Keratinocyte (primary cell): Measurements from ENCODE around the gene CCDC80. TPM values are rescaled to one million over a fixed set of nuclear protein-coding genes. Genes with fewer than 3 reads are reported as not detected.
A peak's percentile ranks its signal among the peaks of the same experiment; 100 is the strongest.

ENCODE experiments used
- DNase-seq: peaks from one replicate; pipeline ENCODE4 v3.0.0-alpha.2; 2011; ENCODE audit warnings: low read depth, missing footprints, low spot score
- FAIRE-seq: peaks from 2 replicates; lab custom pipeline; 2011; peaks lifted over from hg19 to GRCh38; lab: Jason Lieb, UNC
- H2AFZ ChIP-seq: 2 replicates; pipeline ENCODE4 v1.6.0; 2012; ENCODE audit warnings: low read length, control low read depth, inconsistent platforms; ENCODE audit not compliant: control insufficient read depth
- H3K27ac ChIP-seq: 2 replicates; pipeline ENCODE4 v1.5.1; 2011; ENCODE audit warnings: low read length; ENCODE audit not compliant: control insufficient read depth, insufficient read depth
- H3K27me3 ChIP-seq: 3 replicates; pipeline ENCODE4 v1.6.0; 2011; ENCODE audit warnings: low read length; ENCODE audit not compliant: control insufficient read depth, insufficient read depth; ENCODE audit errors: extremely low read depth
- H3K36me3 ChIP-seq, 2 experiments: 2 replicates in 1 of 2; 3 replicates in 1 of 2; pipeline ENCODE4 v1.5.1; 2011; ENCODE audit warnings: low read length in 2 of 2, mild to moderate bottlenecking in 1 of 2; ENCODE audit not compliant: control insufficient read depth in 2 of 2, insufficient read depth in 2 of 2; ENCODE audit errors: extremely low read depth in 1 of 2
- H3K4me1 ChIP-seq: 3 replicates; pipeline ENCODE4 v1.5.1; 2011; ENCODE audit warnings: low read length; ENCODE audit not compliant: control insufficient read depth, insufficient read depth; ENCODE audit errors: extremely low read depth
- H3K4me2 ChIP-seq: 3 replicates; pipeline ENCODE4 v1.6.0; 2011; ENCODE audit warnings: low read depth, low read length; ENCODE audit not compliant: control insufficient read depth, insufficient read depth; ENCODE audit errors: extremely low read depth
- H3K4me3 ChIP-seq, 3 experiments: fragments of 200-600 bp in 1 of 3; sonication (generic) in 1 of 3; 2 replicates in 2 of 3; 3 replicates in 1 of 3; pipeline ENCODE4 v1.5.1; 2011 to 2016; ENCODE audit warnings: low read length in 3 of 3, mild to moderate bottlenecking in 3 of 3, control low read depth in 2 of 3, inconsistent platforms in 1 of 3, low read depth in 1 of 3, mixed read lengths in 1 of 3, mixed run types in 1 of 3, moderate library complexity in 1 of 3; ENCODE audit not compliant: control insufficient read depth in 2 of 3, insufficient read depth in 2 of 3; ENCODE audit errors: extremely low read depth in 1 of 3
- H3K79me2 ChIP-seq: 2 replicates; pipeline ENCODE4 v1.6.0; 2012; ENCODE audit warnings: low read length; ENCODE audit not compliant: control insufficient read depth, insufficient read depth
- H3K9ac ChIP-seq: 3 replicates; pipeline ENCODE4 v1.6.0; 2011; ENCODE audit warnings: low read length; ENCODE audit not compliant: control insufficient read depth, insufficient read depth; ENCODE audit errors: extremely low read depth
- H3K9me1 ChIP-seq: 3 replicates; pipeline ENCODE4 v1.6.0; 2011; ENCODE audit warnings: low read length; ENCODE audit not compliant: control insufficient read depth, insufficient read depth; ENCODE audit errors: extremely low read depth
- H3K9me3 ChIP-seq: 2 replicates; pipeline ENCODE4 v1.5.1; 2012; ENCODE audit warnings: low read depth, low read length; ENCODE audit not compliant: control insufficient read depth
- H4K20me1 ChIP-seq: 3 replicates; pipeline ENCODE4 v1.6.0; 2011; ENCODE audit warnings: low read length; ENCODE audit not compliant: control insufficient read depth, insufficient read depth; ENCODE audit errors: extremely low read depth
- CTCF ChIP-seq, 3 experiments: IDR thresholded peaks in 1 of 3; conservative IDR thresholded peaks in 1 of 3; optimal IDR thresholded peaks in 1 of 3; 2 replicates in 2 of 3; 3 replicates in 1 of 3; pipeline versions ENCODE3 to v1.5.1; 2011; ENCODE audit warnings: low read length in 3 of 3, mild to moderate bottlenecking in 3 of 3, moderate library complexity in 2 of 3, control low read depth in 1 of 3, inconsistent platforms in 1 of 3; ENCODE audit not compliant: insufficient read depth in 2 of 3; ENCODE audit errors: extremely low read depth in 1 of 3
- EZH2 ChIP-seq: IDR thresholded peaks from one replicate; pipeline ENCODE4 v1.6.1; 2012; ENCODE audit warnings: inconsistent platforms, mild to moderate bottlenecking, low read length, moderate library complexity
- dilution Hi-C: fragments of 300-500 bp; cut with MboI; formaldehyde crosslinking; loops from one replicate; pipeline ENCODE4 v1.7.0; 2020; ENCODE audit warnings: low sequenced_read_pairs; ENCODE audit not compliant: extremely low pct_ligation_motif_present
- polyA plus RNA-seq, 5 experiments: library from polyadenylated mRNA; depleted of rRNA in 3 of 5; stranded (reverse) in 3 of 5; stranded (forward) in 1 of 5; unstranded in 1 of 5; fragments of >200 nt; gene quantifications; 1 replicate in 1 of 5; 2 replicates in 3 of 5; 3 replicates in 1 of 5; pipeline versions ENCODE4 v1.2.1 to v1.2.3, GENCODE V29; 2011 to 2012; ENCODE audit warnings: missing spikeins in 2 of 5, low read depth in 1 of 5, low replicate concordance in 1 of 5

CCDC80 gene
- polyA plus RNA-seq, 1 donor (not counting 4 experiments of a cell fraction or from before 2014, with no cell fraction given), result 12.8 TPM

- H3K27me3 ChIP-seq, result no peaks in the 10 kb centered on the region
- no peak for TF ChIP-seq CTCF (optimal IDR thresholded peaks at IDR 0.05 in 1 of 3, IDR thresholded peaks at IDR 0.05 in 1 of 3, conservative IDR thresholded peaks at IDR 0.05 in 1 of 3; ENCODE audit: extremely low read depth in 1 of 3, insufficient read depth in 2 of 3, low read length in 3 of 3)
- TF ChIP-seq EZH2, result no peak
- no peaks in the 10 kb centered on the region for H4K20me1 ChIP-seq
- no peaks in the 10 kb centered on the region for H3K36me3 ChIP-seq
- FAIRE-seq (peak; percentile 95), DNase-seq (peak; percentile 94)
- dilution Hi-C loops, result no loop called here
- H3K9me1 ChIP-seq, result no peaks in the 10 kb centered on the region
- peak overlapping the region; percentile 81 for H3K4me2 ChIP-seq
- peak overlapping the region; percentile 54 for H2AFZ ChIP-seq
- peaks cover 49% of the 10 kb centered on the region for H3K4me1 ChIP-seq
- H3K9ac ChIP-seq, result peak overlapping the region; percentile 75
- H3K79me2 ChIP-seq, result no peaks in the 10 kb centered on the region
- peak overlapping the region in 2 of 3 experiments; percentile 9 to 40 for H3K4me3 ChIP-seq
- peak overlapping the region; percentile 90 for H3K27ac ChIP-seq
- H3K9me3 ChIP-seq, result no peaks in the 10 kb centered on the region
These were observed 12.4 kb upstream of the CCDC80 start for GRCh38 chr3:112653209-112653871.

- Histone ChIP-seq H3K36me3 (no peaks in the 10 kb centered on the region), H3K4me2 (no peak overlapping the region), H4K20me1 (no peaks in the 10 kb centered on the region), H3K79me2 (no peaks in the 10 kb centered on the region), H3K27me3 (no peaks in the 10 kb centered on the region), H3K4me3 (no peak overlapping the region), H2AFZ (peak overlapping the region; percentile 4), H3K9ac (no peak overlapping the region), H3K9me1 (no peaks in the 10 kb centered on the region), H3K9me3 (no peaks in the 10 kb centered on the region), H3K4me1 (peaks cover 60% of the 10 kb centered on the region), H3K27ac (peak overlapping the region; percentile 16)
- dilution Hi-C loops, result no loop called here
- FAIRE-seq (peak; percentile 39), DNase-seq (no peak)
- TF ChIP-seq CTCF (optimal IDR thresholded peaks at IDR 0.05 in 1 of 3, IDR thresholded peaks at IDR 0.05 in 1 of 3, conservative IDR thresholded peaks at IDR 0.05 in 1 of 3; ENCODE audit: extremely low read depth in 1 of 3, insufficient read depth in 2 of 3, low read length in 3 of 3) (no peak), EZH2 (no peak)
These were observed 10.6 kb upstream of the CCDC80 start for GRCh38 chr3:112651516-112651915.
